GM21423 (cell line): ENCODE measurements around the gene ZBP1.

Source experiments
- ATAC-seq: cut with Tn5 transposase; IDR thresholded peaks from one replicate; pipeline ENCODE4 v1.9.1; 2021; ENCODE audit warnings: mild to moderate bottlenecking, moderate library complexity; ENCODE audit not compliant: unreplicated experiment

Gene ZBP1

DNA sequence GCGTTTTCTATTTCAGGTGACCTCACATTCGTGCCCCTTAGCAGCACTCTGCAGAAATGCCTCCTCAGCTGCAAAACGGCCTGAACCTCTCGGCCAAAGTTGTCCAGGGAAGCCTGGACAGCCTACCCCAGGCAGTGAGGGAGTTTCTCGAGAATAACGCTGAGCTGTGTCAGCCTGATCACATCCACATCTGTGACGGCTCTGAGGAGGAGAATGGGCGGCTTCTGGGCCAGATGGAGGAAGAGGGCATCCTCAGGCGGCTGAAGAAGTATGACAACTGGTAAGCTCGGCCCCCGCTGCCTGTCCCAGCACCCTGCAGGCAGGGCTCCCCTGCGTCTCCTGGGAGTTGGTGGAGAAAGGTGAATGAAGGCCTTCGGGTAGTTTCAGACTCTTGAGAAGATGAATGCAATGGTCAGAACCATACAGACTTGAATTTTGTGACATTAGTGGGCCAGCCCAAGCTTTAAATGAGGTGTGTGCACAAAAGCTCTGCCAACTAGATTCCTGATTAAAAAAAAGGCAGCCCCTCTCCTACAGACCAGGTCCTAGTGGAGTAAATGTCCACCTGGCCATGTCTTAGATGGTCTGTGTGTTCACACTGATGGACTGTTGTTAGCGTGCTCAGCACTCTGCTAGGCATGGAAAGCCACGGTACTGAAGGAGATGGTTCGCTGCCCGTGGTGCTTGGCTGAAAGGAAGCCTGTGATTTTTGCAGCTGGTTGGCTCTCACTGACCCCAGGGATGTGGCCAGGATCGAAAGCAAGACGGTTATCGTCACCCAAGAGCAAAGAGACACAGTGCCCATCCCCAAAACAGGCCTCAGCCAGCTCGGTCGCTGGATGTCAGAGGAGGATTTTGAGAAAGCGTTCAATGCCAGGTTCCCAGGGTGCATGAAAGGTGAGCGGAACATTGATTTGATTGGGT, 58.6 kb downstream of the ZBP1 start:
- no peak for ATAC-seq

DNA sequence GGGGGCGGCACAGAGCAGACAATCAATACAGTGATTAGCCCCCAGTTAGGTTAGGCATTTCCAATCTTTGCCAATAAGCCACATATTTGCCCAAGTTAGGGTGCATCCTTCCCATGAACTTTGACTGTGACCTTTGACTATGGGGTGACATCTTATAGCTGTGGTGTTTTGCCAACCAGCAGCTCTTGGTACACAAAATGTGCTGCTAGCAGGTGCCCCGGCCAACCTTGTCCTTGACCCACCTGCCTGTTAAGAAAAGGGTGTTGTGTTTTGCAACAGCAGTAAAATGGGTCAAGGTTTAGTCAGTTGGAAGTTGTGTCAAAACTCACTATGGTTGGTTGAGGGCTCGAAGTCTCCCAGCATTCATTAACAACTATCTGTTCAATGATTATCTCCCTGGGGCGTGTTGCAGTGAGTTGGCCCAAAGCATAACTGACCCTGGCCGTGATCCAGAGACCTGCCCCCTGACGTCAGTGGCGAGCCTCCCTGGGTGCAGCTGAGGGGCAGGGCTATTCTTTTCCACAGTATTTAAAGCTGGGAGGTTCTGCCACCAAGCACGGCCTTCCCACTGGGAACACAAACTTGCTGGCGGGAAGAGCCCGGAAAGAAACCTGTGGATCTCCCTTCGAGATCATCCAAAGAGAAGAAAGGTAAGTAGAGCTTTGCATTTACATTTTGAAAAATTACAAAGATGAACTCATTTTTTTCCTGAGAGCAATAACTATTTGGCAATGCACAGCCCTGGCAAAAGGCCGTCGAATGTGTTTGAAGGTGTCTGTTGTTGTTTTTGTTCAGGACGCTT, 59.5 kb downstream of the ZBP1 start, which contains the start of gene PCK1:
Gene PCK1 (plus strand): TSS at position 557 of the 802 bp plus-strand sequence. CDS start 302 bp downstream, outside the sequence.
- ATAC-seq, result no peak

DNA sequence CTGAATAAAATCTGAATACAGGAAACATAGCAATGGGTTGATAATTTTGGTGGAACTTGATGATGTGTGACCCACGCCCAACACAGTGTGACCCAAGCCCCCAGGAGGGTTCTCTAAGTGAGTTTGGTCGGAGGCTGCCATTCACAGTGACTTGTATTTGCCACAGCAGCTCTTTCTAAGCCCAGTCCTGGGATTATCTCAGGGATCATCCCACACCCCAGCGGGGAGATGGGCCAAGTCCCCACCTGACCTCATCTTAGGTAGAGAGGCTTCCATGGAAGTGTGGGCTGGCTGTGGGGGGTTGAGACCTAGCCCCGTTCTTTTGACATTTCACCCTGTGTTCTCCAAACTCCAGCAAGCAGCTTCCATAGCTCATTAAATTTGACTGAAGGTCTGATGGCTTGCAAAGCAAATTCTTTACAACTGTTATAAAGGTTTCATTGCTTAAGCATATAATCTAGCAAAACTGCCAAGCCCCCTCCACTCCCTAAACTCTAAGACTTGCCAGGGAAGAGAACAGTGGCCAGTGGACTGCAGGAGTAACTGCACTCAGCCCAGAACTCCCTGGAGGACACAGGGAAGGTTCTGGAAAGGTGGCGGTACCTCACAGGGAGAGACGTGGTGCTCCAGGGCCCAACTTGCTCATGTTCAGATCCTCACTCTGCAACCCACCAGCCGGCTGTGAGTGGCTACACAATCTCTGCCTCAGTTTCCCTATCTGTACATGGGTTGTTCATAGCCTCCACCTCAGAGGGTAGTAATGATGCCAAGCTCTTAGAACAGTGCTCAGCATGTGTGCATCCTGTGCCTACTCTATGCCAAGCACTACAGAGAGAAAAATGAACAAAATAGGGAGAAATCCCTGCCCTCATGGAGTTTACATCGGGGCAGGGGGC, 60.3 kb downstream of the ZBP1 start:
- ATAC-seq, result no peak

DNA sequence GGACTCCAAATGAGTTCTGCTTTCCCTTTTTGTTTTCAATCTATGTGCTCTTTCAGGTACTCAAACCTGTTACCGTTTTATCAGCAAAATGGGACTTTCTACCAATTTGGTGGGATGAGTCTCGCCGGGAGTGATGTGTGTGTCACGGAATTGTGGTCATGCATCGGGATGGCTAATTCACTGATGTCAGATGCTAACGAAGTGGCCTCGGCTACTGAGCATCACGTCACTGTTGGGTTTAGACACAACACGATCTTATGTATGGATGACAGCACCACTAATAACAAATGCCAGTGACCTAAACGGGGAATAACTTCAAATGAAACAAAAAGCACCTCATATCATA, 61.0 kb downstream of the ZBP1 start:
- ATAC-seq, result no peak

DNA sequence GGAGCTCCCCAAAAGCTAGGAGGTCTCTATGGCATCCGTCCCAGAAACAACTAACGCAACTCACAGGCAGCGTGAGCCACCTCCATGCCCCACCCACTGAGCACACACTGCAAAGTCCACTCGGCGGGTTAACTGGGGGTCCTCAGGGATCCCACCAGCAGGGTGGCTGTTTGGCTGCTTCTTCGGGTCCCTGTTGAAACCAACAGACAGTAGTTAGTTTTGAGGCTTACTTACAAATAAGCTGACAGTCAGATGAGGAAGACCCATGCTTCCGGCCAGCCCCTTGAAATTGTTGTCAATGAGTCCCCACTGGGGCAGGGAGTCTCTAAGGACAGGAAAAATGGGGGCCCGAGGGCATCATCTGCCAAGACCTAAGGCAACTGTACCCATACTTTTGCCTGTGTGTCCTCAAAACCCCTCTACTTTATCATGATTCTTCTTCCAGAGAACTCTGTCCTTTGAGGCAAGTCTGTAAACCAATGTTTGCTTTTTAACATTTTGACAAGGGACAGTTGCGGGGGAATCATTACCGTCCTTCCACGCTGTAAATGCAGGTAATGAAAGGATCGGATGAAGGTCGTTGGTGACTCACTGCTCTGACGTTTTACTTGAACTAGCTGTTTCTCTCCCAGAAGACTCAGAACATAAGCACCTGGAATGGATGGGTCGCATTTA, 61.5 kb downstream of the ZBP1 start:
- no peak for ATAC-seq

DNA sequence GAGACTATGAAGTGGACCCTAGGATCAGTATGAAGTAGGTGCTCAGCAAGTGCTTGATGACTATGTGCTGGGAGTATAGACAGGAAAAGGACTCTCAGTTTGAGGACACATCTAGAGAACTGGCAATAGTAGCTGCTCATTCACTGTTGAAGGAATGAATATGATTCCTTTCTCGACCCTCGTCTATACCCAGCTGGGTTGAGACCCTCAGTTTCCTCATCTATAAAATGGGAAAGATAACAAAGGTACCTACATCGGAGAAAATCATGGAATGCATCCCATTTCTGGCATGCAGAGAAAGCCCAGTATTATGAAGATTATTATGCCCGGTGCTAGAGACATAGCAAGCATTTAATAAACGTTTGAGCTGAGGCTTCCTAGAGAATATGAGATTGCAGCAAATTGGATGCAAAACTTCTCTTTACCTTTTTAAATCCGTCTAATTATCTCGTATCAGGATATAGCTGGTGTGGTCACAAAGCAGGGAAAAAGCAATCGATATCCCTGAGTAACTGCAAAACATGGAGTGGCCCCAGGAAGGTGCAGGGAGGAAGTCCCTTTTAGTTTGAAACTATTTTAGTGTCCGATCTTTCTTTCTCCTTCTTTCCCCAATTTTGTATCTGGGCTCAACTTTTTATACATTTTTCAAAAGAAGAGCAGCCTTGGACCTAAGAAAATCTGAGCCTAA, 62.2 kb downstream of the ZBP1 start:
- no peak for ATAC-seq

DNA sequence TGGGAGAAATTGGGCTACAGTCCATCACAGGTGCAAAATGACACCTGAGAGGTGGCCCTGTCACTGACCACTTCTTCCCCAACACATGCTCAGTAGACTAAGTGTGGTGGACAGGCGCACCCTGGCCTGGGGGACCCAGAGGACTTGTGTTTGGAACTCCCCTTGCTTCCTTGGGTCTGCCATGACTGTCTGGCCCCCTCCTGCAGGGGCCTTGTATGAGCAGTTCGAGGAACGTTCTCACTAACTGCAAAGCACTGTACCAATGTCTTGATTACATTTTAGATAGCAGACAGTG, 63.3 kb downstream of the ZBP1 start:
- ATAC-seq, result no peak

DNA sequence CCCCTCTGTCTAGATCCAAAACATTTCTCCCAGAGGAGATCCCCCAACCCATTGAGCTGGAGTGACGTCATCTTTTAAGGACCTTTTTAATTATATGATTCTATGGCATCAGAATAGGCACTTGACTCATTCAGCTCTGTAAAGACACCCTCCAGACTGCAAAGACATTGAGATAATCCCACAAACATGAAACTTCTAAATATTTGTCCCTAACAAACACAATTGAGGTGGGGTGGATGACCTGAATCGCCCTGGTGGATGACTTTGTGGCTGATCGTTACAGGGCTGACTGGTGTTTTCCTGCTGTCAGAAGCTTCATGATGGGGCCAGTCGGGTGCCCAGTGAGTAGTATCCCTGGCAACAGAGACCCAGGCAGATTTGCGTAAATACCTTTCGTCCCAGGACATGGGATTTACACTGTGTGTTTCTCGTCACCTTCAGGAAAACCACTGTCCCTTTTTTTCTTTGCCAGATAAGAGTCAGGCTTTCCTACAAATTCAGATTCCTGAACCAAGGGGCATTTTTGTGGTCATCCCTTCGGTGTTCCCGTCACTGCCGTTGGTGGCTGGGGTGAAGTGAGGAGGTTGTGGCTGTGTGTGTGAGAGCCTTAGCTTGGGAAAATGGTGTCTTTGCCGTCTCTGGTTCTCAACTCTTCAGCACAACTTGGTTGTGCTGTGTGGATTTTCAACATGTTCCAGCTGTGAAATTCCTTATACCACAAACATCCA, 64.6 kb downstream of the ZBP1 start:
- no peak for ATAC-seq
